ENCODE measurements around the gene ALAS1.

DNA sequence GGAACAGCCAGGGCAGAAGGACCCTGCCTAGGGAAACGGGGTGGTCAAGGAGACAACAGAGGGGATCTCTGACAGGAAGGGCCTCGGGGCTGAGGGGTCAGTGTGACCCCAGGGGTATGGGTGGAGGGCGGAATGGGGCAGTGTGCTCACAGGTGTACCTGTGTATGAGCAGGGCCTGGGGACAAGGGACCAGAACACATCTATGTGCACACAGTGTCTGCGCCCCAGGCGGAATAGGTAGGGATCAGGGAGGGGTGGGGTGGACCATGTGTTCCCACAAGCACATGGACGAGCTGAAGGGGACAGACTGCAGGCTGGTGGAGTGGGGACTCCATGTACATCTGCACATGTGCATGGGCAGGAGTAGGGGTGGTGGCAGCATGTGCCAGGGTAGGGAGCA is 32.5 kb downstream of the ALAS1 start:
- TF ChIP-seq, protein P1, sequence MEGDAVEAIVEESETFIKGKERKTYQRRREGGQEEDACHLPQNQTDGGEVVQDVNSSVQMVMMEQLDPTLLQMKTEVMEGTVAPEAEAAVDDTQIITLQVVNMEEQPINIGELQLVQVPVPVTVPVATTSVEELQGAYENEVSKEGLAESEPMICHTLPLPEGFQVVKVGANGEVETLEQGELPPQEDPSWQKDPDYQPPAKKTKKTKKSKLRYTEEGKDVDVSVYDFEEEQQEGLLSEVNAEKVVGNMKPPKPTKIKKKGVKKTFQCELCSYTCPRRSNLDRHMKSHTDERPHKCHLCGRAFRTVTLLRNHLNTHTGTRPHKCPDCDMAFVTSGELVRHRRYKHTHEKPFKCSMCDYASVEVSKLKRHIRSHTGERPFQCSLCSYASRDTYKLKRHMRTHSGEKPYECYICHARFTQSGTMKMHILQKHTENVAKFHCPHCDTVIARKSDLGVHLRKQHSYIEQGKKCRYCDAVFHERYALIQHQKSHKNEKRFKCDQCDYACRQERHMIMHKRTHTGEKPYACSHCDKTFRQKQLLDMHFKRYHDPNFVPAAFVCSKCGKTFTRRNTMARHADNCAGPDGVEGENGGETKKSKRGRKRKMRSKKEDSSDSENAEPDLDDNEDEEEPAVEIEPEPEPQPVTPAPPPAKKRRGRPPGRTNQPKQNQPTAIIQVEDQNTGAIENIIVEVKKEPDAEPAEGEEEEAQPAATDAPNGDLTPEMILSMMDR (IDR thresholded peaks at IDR 0.05) = no peak
- TF ChIP-seq POLR2A (IDR thresholded peaks at IDR 0.05) = no peak

Data from adrenal gland (tissue), 5 donors.